Measurements from ENCODE around the gene TAOK3. TPM values are rescaled to one million over a fixed set of nuclear protein-coding genes. Genes with fewer than 3 reads are reported as not detected.

Gene TAOK3
- total and polyA plus RNA-seq, 9 of the 15 experiments (the other 6 are each of a cell fraction or from before 2014, with no cell fraction given), result 24.3 to 83.5 (median 47.1) TPM

DNA sequence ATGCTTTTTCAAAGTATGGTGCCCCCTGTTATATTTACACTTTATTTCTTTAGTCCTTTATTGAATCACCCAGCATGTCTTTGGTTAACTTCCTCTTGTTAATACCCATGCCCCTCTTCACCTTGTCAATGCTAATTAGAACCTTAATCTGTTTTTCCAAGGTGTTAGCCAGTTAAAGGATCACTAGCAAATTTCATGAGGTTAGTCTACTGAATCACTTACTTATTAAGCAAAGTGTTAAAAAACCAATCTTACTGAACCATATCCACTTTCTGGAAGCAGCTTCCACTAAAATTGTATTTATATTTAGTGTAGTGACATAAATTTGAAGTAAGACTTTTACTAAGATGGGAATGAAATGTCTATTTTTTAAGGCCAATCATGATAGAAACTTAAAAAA is 27.9 kb downstream of the TAOK3 start:
- POLR2A ChIA-PET, result interaction anchor here (0.8 to 5.2 kb wide), 3 partner anchors 13 to 29 kb away, joined by 3 to 46 read pairs (median 3); no protein-coding TSS in a partner anchor
- peak overlapping the region in 1 of 2 experiments; percentile 40; a peak in 1 of 4 replicates for H3K9ac ChIP-seq (ENCODE audit: insufficient read depth in 1 of 2, low read depth in 2 of 2, low read length in 2 of 2)
- intact Hi-C loops (cut with micrococcal nuclease), result loop anchor here (2.0 kb wide), 1 partner anchor 14 kb away; no protein-coding TSS in a partner anchor
- H3K27ac ChIP-seq (ENCODE audit: extremely low read depth, low read depth, low read length), result peak overlapping the region; percentile 70; the same call in 2 of the 3 replicates
- CTCF ChIA-PET (ENCODE audit: low intra/inter-chr PET ratio), result no interaction called here
- in situ Hi-C loops (cut with MboI), result no loop called here
- ATAC-seq, result no peak
- H3K4me3 ChIP-seq, result no peak overlapping the region
- peaks cover 87% of the 10 kb centered on the region for H3K79me2 ChIP-seq (ENCODE audit: control insufficient read depth, insufficient read depth, low read length)
- no peaks in the 10 kb centered on the region for H3K27me3 ChIP-seq (ENCODE audit: control insufficient read depth in 2 of 2, insufficient read depth in 2 of 2, low read length in 2 of 2)
- H3K9me1 ChIP-seq (ENCODE audit: control insufficient read depth, insufficient read depth, low read length), result no peaks in the 10 kb centered on the region
- H2AFZ ChIP-seq (ENCODE audit: low read depth, low read length), result no peak overlapping the region
- DNase-seq (ENCODE audit: extremely low read depth in 1 of 4, low spot score in 3 of 4), result no peak
- H3K4me2 ChIP-seq (ENCODE audit: insufficient read depth, low read length), result no peak overlapping the region
- TF ChIP-seq XRCC5 (IDR thresholded peaks at IDR 0.05; ENCODE audit: low read depth, low read length) (no peak), ETV6 (IDR thresholded peaks at IDR 0.05; ENCODE audit: borderline replicate concordance in 1 of 2, low read depth in 2 of 2, low read length in 1 of 2) (no peak), ETV6 (CRISPR knock-in tag; IDR thresholded peaks at IDR 0.05; ENCODE audit: borderline replicate concordance) (no peak)
- TF ChIP-seq, protein P1, sequence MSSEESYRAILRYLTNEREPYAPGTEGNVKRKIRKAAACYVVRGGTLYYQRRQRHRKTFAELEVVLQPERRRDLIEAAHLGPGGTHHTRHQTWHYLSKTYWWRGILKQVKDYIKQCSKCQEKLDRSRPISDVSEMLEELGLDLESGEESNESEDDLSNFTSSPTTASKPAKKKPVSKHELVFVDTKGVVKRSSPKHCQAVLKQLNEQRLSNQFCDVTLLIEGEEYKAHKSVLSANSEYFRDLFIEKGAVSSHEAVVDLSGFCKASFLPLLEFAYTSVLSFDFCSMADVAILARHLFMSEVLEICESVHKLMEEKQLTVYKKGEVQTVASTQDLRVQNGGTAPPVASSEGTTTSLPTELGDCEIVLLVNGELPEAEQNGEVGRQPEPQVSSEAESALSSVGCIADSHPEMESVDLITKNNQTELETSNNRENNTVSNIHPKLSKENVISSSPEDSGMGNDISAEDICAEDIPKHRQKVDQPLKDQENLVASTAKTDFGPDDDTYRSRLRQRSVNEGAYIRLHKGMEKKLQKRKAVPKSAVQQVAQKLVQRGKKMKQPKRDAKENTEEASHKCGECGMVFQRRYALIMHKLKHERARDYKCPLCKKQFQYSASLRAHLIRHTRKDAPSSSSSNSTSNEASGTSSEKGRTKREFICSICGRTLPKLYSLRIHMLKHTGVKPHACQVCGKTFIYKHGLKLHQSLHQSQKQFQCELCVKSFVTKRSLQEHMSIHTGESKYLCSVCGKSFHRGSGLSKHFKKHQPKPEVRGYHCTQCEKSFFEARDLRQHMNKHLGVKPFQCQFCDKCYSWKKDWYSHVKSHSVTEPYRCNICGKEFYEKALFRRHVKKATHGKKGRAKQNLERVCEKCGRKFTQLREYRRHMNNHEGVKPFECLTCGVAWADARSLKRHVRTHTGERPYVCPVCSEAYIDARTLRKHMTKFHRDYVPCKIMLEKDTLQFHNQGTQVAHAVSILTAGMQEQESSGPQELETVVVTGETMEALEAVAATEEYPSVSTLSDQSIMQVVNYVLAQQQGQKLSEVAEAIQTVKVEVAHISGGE (CRISPR knock-in tag; IDR thresholded peaks at IDR 0.05), result no peak
- H3K36me3 ChIP-seq (ENCODE audit: control insufficient read depth, insufficient read depth, low read length), result 0 out of 3 replicates have a peak, but pooled peaks cover 3% of the 10 kb centered on the region
- no peaks in the 10 kb centered on the region for H3K9me3 ChIP-seq (replicated peaks; ENCODE audit: control insufficient read depth, insufficient read depth, low read depth, low read length)
- FAIRE-seq, result no peak
- peaks cover 10 to 44% of the 10 kb centered on the region in 2 experiments; a peak in 4 of 5 replicates for H3K4me1 ChIP-seq (replicated peaks in 1 of 2; ENCODE audit: control insufficient read depth in 2 of 2, insufficient read depth in 2 of 2, low read length in 2 of 2)
- BruUV-seq (replicated peaks), result no TSS peak
- no peaks in the 10 kb centered on the region for H4K20me1 ChIP-seq (replicated peaks; ENCODE audit: control insufficient read depth, insufficient read depth, low read length)

Data from K562 (cell line).